Epidermal melanocyte (primary cell): Measurements from ENCODE around the gene OR2A1.
"Not testable (repeated sequence)": the region's sequence is repeated elsewhere in the genome, so short reads cannot be mapped to it uniquely, and the experiment has no call there.

Experiments
- DNase-seq: peaks from one replicate; pipeline ENCODE4 v3.0.0; 2011; ENCODE audit warnings: low spot score; ENCODE audit not compliant: insufficient read length

Gene OR2A1

DNA sequence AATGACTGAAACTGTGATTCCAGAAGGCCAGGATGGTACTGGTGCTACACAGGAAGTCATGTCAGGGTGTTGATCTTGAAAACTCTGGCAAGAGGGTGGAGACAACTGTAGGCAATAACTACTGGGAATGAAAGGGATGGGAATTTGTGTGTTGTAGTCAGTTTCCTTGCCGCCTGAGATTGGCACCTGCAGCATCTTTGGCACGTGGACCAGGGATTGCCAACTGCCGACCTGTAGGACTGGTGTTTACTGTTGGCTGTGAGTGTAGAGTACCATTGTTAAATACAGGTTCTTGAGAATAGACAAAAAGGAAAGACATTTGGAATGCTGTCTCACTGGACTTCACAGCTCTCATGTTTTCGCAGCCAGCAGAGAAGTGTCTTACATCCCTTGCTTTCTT is 11.1 kb downstream of the OR2A1 start:
- DNase-seq, result not testable (repeated sequence)

DNA sequence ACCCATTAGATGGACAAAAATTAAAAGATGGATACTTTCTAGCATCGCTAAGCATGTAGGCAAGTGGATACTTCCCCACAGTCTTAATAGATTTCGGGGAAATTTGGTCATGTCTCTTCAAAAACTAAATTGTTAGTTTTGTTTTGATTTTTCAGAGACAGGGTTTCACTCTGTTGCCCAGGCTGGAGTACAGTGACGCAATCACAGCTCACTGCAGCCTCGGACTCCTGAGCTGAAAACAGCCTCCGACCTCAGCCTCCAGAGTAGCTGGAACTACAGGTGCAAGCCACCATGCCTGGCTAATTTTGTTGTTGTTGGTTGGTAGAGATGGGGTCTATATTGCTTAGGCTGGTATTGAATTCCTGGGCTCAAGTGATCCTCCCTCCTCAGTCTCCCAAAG is 13.6 kb downstream of the OR2A1 start:
- not testable (repeated sequence) for DNase-seq

DNA sequence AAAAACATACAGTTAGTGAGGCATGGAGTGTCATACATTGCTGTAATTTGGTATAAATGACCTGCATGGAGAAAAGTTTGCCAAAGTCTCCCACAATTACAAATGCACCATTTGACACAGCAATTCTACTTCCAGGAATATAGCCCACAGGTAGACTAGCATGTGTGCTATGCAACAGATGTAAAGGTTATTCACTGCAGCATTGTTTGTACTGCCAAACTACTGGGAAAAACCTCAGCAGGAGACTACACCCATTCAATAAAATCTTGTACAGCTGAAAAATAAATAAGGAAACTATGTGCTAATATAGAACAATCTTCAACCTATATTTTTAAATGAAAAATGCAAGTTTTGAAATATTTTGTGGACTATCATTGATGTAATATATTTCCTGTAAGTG is 17.8 kb downstream of the OR2A1 start:
- DNase-seq, result not testable (repeated sequence)

DNA sequence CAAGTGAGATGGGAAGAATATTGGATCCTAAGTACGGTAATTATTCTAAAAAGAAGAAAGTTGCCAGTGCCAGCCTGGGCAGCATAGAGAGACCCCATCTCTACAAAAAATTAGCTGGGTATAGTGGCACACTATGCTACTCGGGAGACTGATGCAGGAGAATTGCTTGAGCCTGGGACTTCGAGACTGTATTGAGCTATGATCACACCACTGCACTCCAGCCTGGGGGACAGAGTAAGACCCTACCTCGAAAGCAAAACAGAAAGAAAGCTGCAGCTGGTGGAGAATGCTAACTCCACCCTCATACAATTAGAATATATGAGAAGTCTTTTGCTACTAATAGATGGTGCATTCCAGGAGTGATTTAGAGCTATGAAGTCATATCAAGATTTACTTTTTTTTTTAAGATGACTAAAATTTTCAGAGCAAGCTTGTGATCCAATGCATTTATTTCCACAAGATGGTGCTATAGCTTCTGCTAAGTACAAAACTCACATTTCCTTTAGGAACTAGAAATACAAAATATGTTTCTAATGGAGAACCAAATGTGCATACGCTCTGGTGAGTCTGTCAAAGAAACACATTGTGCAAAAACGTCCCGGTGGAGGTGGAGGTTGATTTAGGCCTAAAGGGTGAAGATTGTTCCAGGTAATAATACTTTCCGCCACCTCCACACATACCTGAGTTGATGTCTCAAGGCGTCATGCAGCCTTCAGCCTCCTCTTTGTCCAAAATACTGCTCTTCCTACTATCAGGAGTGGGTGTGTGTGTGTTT is 19.2 kb downstream of the OR2A1 start:
- not testable (repeated sequence) for DNase-seq

DNA sequence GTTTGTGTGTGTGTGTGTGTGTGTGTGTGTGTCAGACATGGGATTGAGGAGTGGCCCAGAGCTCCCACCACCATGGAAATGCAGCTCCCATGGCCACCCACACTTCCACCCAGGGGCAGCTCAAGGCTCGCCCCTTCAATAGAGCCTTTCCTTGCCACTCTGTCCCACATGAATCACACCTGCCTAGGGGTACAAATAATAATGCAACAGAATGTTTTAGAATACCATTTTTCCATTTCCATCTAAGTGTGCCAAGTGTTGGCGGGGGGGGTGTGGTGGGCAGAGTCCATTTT is 19.7 kb downstream of the OR2A1 start:
- not testable (repeated sequence) for DNase-seq

DNA sequence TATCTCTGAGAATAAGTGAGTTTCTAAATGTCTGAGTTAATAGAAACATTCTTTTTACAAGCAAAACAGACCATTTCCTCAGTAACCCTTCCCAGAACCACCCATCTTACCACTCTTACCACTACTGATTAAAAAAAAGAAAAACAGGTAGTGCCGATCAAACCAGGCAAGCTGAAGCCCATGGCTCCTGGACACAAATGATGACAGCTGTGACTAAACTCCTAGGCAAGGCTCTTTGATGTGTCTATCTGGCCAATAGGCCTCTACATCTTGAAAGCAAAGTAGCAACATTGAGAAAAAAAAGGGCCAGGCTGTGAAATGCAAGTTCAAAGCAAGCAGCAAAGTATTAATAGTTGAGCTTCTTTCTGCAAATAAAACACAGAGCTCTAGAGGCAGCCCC is 36.4 kb downstream of the OR2A1 start:
- not testable (repeated sequence) for DNase-seq

DNA sequence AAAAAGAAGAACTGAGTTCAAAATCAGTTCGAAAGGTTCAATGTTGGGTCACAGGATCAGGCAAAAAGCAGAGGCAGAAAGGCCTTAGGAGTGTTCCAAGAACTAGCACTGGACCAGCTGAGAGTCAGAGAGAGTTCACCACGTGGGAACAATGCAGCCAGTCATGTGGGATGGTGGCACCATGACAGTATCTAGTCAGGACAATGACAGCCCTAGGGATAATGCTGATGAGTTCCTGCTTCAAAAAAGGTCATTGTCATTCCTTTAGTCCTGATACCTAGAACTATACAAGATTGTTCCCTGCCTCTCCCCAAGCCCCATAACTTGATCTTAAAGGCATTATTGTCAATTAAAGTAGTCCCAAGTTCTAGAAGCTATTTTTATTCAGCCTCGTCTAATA is 39.4 kb downstream of the OR2A1 start:
- not testable (repeated sequence) for DNase-seq

DNA sequence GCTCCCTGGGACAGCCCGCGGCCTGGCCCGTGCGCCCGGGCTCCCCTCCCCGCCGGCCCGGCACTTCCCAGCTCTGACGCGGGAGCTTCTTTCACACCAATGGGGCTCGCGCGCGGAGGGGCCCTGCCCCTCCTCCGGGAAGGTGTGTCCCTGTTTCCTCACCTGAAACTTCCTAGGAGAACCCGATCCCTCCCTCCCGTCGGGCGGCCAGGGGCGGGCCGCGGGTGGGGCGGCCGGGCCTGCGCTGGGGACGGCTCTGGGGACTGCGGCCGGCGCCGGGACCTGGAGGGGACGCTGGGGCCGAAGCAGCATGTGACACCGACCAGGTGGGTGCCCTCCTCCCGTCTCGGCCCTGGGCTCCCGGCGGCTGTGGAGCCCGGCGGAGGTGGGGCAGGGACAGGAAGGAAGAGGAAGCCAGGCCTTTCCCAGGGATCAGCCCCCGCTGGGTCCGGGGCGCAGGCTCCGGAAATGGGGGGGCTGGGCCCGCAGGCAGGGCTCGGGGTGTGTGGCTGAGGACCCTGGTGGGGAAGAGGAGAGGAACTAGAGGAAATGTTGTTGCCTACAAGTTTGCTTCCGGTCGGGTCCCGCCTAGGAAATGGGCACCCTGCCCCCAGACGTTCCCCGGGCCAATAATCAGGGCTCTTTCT is 43.1 kb downstream of the OR2A1 start, which contains the start of gene ARHGEF5:
Gene ARHGEF5, plus strand, starts transcription at position 227 of the 647 bp plus-strand sequence. CDS start 7,268 bp downstream, outside the sequence.
- DNase-seq, result not testable (repeated sequence)

DNA sequence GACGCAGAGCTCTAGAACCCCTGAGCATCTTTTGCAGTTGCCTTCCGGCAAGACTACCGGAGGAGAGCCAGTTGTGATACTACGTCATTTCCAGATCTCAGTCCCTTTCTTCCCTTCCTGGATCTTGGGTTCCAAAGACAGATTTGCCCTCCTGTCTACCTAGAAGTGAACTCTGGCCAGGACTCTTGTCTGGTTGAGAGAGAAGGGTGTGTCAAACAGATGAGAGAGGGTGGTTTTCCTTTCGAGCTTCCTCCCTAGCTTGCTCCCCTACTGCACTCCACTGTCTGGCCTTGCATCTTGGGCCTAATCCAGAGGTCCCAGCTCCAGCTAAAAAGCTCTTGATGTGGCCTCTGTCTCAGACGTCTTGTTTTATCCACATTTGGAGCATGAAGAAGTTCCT is 44.0 kb downstream of the OR2A1 start:
- DNase-seq, result not testable (repeated sequence)

DNA sequence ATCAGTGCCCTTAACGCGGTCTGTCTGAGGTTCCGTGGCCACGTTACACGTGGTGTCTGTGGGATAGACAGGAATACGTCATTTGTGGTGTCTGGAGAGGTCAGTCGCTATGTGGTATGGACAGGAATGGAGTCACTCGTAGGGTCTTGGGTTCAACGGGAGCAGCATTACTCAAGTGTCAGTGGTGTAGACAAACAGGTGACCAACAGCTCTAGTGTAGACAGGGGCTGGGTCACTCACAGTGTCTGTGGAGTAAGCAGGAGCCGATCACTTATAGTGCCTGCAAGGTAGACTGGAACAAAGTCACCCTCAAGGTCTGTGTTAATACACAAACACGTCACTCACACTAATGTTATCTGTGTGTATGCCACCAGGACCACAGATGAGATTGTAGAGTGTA is 44.6 kb downstream of the OR2A1 start:
- DNase-seq, result not testable (repeated sequence)

DNA sequence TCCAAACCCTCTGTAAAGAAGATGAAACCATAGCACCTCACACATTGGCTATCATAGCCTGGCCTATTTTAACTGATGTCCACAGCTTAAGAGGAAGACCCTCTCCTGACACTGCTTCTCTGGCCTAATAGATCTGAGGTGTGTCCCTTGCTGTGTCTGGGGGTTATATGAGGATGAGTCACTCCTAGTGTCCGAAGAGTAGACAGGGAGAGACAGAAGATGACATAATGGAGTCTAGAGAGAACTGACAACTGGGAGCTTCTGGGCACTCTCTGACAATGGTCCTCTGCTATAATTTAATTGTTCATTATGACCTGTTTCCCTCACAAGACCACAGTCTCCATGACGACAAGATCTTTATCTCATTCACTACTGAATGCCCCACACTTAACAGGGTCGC is 49.8 kb downstream of the OR2A1 start:
- not testable (repeated sequence) for DNase-seq

DNA sequence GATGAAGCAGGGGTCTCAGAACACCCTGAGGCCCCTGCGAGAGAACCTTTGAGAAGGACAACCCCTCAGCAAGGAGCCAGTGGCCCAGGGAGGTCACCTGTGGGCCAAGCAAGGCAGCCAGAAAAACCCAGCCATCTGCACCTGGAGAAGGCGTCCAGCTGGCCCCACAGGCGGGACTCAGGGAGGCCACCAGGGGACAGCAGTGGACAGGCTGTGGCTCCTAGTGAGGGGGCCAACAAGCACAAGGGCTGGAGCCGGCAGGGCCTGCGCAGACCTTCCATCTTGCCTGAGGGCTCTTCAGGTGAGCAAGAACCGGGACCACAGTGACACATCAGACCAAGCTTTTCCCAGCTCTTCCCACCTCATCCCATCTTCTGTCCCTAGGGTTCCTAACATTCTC is 53.3 kb downstream of the OR2A1 start:
- DNase-seq, result not testable (repeated sequence)

DNA sequence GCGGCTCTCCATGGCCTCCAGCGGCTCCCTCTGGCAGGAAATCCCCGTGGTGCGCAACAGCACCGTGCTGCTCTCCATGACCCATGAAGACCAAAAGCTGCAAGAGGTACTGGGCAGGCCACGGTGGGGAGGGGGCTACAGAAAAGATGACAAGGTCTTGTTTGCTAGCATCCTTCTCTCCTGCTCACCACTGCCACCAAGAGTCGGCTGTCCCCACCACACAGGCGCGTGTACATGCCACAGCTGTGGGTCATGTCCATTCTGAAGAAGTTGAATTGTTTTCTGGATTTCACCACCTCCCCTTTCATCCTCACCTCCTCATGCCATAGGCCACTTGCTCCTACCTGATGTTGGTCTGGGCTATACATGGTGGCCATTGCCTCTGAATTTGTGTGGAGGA is 55.0 kb downstream of the OR2A1 start:
- not testable (repeated sequence) for DNase-seq

DNA sequence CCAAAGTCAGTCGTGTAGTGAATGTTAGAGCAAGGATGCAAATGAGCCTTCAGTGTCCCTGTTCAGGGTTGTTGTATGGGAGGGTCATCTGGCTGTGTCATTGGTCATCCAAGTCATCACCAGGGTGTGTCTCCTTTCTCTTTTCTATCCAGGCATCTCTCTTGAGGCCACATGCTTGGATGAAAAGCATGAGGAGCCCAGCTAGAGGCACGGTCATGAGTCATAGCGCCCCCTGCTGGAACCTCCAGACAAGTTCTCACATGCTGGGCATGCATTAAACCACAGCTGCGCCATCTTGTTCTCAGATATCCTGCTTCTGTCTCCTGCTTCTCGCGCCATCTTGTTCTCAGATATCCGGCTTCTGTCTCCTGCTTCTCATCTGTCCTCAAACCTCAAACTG is 57.0 kb downstream of the OR2A1 start:
- not testable (repeated sequence) for DNase-seq
